HepG2 (cell line): ENCODE measurements around the gene CTNNA3. TPM values are rescaled to one million over a fixed set of nuclear protein-coding genes. Genes with fewer than 3 reads are reported as not detected.

ENCODE experiments used
- ATAC-seq: fragments of 200-7000 bp; cut with Tn5 transposase; 3 replicates; pipeline ENCODE4 v1.9.1; 2020; ENCODE audit warnings: mild to moderate bottlenecking, moderate library complexity
- BruUV-seq: library from RNA; stranded (reverse); fragments of 400-500 nt; replicated peaks from 2 replicates; lab custom pipeline; 2021; lab: Mats Ljungman, UMichigan
- CTCF ChIA-PET: fragments of 300-600 bp; formaldehyde crosslinking; extraction: SDS; loops from one replicate; lab custom pipeline; 2021; ENCODE audit warnings: low total read pairs, inconsistent platforms, low intra/inter-chr PET ratio; lab: Yijun Ruan, JAX
- POLR2A ChIA-PET: fragments of 350-600 bp; sonication (Branson Sonifier 250); formaldehyde crosslinking; loops from one replicate; lab custom pipeline; 2020; ENCODE audit warnings: antibody characterized with exemption, inconsistent platforms; lab: Yijun Ruan, JAX
- DNase-seq: peaks from one replicate; pipeline ENCODE4 v3.0.0-alpha.2; 2015; ENCODE audit warnings: low spot score
- FAIRE-seq: peaks from 3 replicates; lab custom pipeline; 2011; peaks lifted over from hg19 to GRCh38; lab: Jason Lieb, UNC
- H2AFZ ChIP-seq: one replicate; pipeline ENCODE4 v1.6.1; 2011; ENCODE audit warnings: low read length, inconsistent platforms
- H3K27ac ChIP-seq: fragments of 300-600 bp; 3 replicates; pipeline ENCODE4 v1.8.0; 2011; ENCODE audit warnings: mixed run types, mild to moderate bottlenecking, mixed read lengths, low read length, inconsistent platforms; ENCODE audit not compliant: insufficient read depth; ENCODE audit errors: extremely low read length
- H3K27me3 ChIP-seq, 2 experiments: fragments of 200-600 bp in 1 of 2; 2 replicates in 1 of 2; 3 replicates in 1 of 2; pipeline versions ENCODE4 v1.6.0 to v1.8.0; 2011; ENCODE audit warnings: low read length in 2 of 2, mild to moderate bottlenecking in 2 of 2, moderate library complexity in 2 of 2, inconsistent platforms in 1 of 2; ENCODE audit not compliant: insufficient read depth in 2 of 2, control insufficient read depth in 1 of 2
- H3K36me3 ChIP-seq, 2 experiments: fragments of 200-600 bp in 1 of 2; replicated peaks in 1 of 2; 2 replicates in 1 of 2; 3 replicates in 1 of 2; pipeline versions ENCODE4 v1.5.1 to v1.8.0; 2011; ENCODE audit warnings: low read length in 2 of 2, inconsistent platforms in 1 of 2; ENCODE audit not compliant: insufficient read depth in 2 of 2, control insufficient read depth in 1 of 2
- H3K4me1 ChIP-seq: 2 replicates; pipeline ENCODE4 v1.5.1; 2012; ENCODE audit warnings: low read length, inconsistent platforms; ENCODE audit not compliant: insufficient read depth
- H3K4me2 ChIP-seq: 2 replicates; pipeline ENCODE4 v1.6.0; 2011; ENCODE audit warnings: low read depth, low read length, inconsistent platforms
- H3K4me3 ChIP-seq, 3 experiments: fragments of 200-600 bp in 1 of 3; sonication (generic), shearing (Covaris generic) in 1 of 3; replicated peaks in 1 of 3; 2 replicates each; pipeline ENCODE4 v1.5.1; 2011 to 2016; ENCODE audit warnings: low read length in 3 of 3, inconsistent platforms in 2 of 3, low read depth in 2 of 3, mild to moderate bottlenecking in 2 of 3, control low read depth in 1 of 3, mixed read lengths in 1 of 3; ENCODE audit not compliant: insufficient read depth in 1 of 3
- H3K79me2 ChIP-seq: one replicate; pipeline ENCODE4 v1.6.1; 2011; ENCODE audit warnings: low read length, inconsistent platforms; ENCODE audit not compliant: insufficient read depth
- H3K9ac ChIP-seq: 2 replicates; pipeline ENCODE4 v1.6.0; 2011; ENCODE audit warnings: mild to moderate bottlenecking, low read depth, low read length, inconsistent platforms; ENCODE audit not compliant: insufficient read depth
- H3K9me3 ChIP-seq: 2 replicates; pipeline ENCODE4 v1.5.1; 2012; ENCODE audit warnings: mild to moderate bottlenecking, low read length
- H4K20me1 ChIP-seq: 2 replicates; pipeline ENCODE4 v1.6.0; 2011; ENCODE audit warnings: inconsistent platforms, mild to moderate bottlenecking, low read length, moderate library complexity; ENCODE audit not compliant: insufficient read depth
- AGO2 ChIP-seq: fragments of 200-400 bp; formaldehyde crosslinking; optimal IDR thresholded peaks from 2 replicates; pipeline ENCODE3; 2017; ENCODE audit warnings: mild to moderate bottlenecking, low read depth, low read length, moderate library complexity
- CBFB ChIP-seq: sonication (generic); formaldehyde crosslinking; IDR thresholded peaks from 2 replicates; pipeline ENCODE4 v1.4.0; 2020; ENCODE audit warnings: missing genetic modification reagents
- GATAD2A ChIP-seq: IDR thresholded peaks from 2 replicates; pipeline ENCODE4 v1.6.1; 2016
- KLF9 ChIP-seq: IDR thresholded peaks from 2 replicates; pipeline ENCODE4 v1.6.1; 2016; ENCODE audit warnings: low read depth
- NFE2L2 ChIP-seq: fragments of 150-350 bp; IDR thresholded peaks from 2 replicates; pipeline ENCODE4 v1.6.1; 2014; ENCODE audit warnings: low read length
- NFYC ChIP-seq: IDR thresholded peaks from 2 replicates; pipeline ENCODE4 v1.6.1; 2016; ENCODE audit warnings: missing genetic modification reagents, missing compliant biosample characterization
- NONO ChIP-seq, 2 experiments: fragments of 450-650 bp in 1 of 2; sonication (generic) in 1 of 2; formaldehyde crosslinking in 1 of 2; IDR thresholded peaks in 1 of 2; conservative IDR thresholded peaks in 1 of 2; 2 replicates each; pipeline versions ENCODE4 v1.6.1 to v1.8.0; 2017 to 2022; ENCODE audit warnings: mild to moderate bottlenecking in 1 of 2, missing genetic modification reagents in 1 of 2, moderate library complexity in 1 of 2
- RARG ChIP-seq: sonication (generic); formaldehyde crosslinking; IDR thresholded peaks from 2 replicates; pipeline ENCODE4 v1.4.0; 2020; ENCODE audit warnings: low read depth, mild to moderate bottlenecking, missing genetic modification reagents
- RORA ChIP-seq: sonication (generic); formaldehyde crosslinking; IDR thresholded peaks from 2 replicates; pipeline ENCODE4 v1.5.0; 2020; ENCODE audit warnings: mild to moderate bottlenecking, missing genetic modification reagents, moderate library complexity
- ZFAT ChIP-seq: sonication (generic); formaldehyde crosslinking; conservative IDR thresholded peaks from 2 replicates; pipeline ENCODE4 v1.8.1; 2023; ENCODE audit warnings: missing genetic modification reagents, inconsistent platforms
- ZNF160 ChIP-seq: sonication (generic); formaldehyde crosslinking; IDR thresholded peaks from 2 replicates; pipeline ENCODE4 v1.8.0; 2022; ENCODE audit warnings: mild to moderate bottlenecking, inconsistent platforms, missing genetic modification reagents
- ZNF709 ChIP-seq: sonication (generic); formaldehyde crosslinking; IDR thresholded peaks from 2 replicates; pipeline ENCODE4 v1.5.0; 2020; ENCODE audit warnings: mild to moderate bottlenecking, missing genetic modification reagents
- WGBS: methylation state at CpG from one replicate; pipeline ENCODE4 v1.1.6; 2017; ENCODE audit warnings: low lambda C conversion rate; 5-methylcytosine and 5-hydroxymethylcytosine counted together
- in situ Hi-C: cut with HindIII; loops from 2 replicates; pipeline ENCODE4 v1.10.0; 2017; ENCODE audit warnings: low pct_unique_long_range_greater_than_20kb; ENCODE audit not compliant: extremely low pct_ligation_motif_present
- intact Hi-C: fragments of 100-400 bp; cut with micrococcal nuclease; formaldehyde crosslinking; loops from one replicate; pipeline ENCODE4 v1.10.0; 2022; ENCODE audit not compliant: unreplicated experiment
- polyA plus RNA-seq, 8 experiments: library from polyadenylated mRNA; depleted of rRNA in 3 of 8; stranded (reverse) in 7 of 8; unstranded in 1 of 8; fragments of >200 nt; fragmentation: Illumina TruSeq in 4 of 8; extraction: Trizol in 4 of 8; gene quantifications; 2 replicates each; pipeline versions ENCODE4 v1.2.1 to v1.2.3, GENCODE V29; 2011 to 2016; ENCODE audit warnings: low read depth in 4 of 8, missing spikeins in 1 of 8, mixed read lengths in 1 of 8; ENCODE audit not compliant: insufficient read depth in 1 of 8
- total RNA-seq, 5 experiments: library from RNA; depleted of rRNA; stranded (reverse); fragments of >200 nt; fragmentation: Illumina TruSeq; extraction: Trizol; gene quantifications; 2 replicates each; pipeline ENCODE4 v1.2.3, GENCODE V29; 2016; ENCODE audit warnings: low read depth in 1 of 5
- TF ChIP-seq, protein P1 (sequence below): IDR thresholded peaks from 2 replicates; pipeline ENCODE4 v1.6.1; 2012; ENCODE audit warnings: low read length, improper control_type of control experiment
- TF ChIP-seq, protein P2 (sequence below): sonication (generic); formaldehyde crosslinking; IDR thresholded peaks from 2 replicates; pipeline ENCODE4 v1.5.0; 2020; ENCODE audit warnings: missing genetic modification reagents

Gene CTNNA3
- total and polyA plus RNA-seq, 2 of the 13 experiments (the other 11 are each of a cell fraction or from before 2014, with no cell fraction given) = not detected

DNA sequence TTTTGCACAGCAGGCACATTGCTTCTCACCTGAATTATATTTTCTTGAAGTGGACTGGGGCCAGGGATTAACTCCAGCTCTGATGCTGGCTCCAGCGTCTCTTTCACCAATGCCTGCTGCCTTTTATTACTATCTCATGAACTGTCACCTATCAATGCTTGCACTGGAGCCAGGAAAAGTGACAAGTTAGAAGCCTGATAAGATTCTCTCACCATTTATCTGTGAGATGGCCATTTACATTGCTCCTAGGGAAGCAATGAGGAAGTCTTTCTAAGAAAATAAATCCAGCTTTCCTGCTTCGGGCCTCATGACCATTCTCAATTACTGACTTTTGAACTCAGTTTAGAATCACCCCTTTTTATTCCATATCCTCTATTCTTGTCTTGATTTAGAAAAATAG, 818.6 kb downstream of the CTNNA3 start:
- Histone ChIP-seq H3K9ac (no peak overlapping the region), H3K9me3 (no peaks in the 10 kb centered on the region), H3K27me3 (no peaks in the 10 kb centered on the region), H3K36me3 (no peaks in the 10 kb centered on the region), H3K4me2 (no peak overlapping the region), H3K4me1 (no peaks in the 10 kb centered on the region), H2AFZ (no peak overlapping the region), H3K79me2 (no peaks in the 10 kb centered on the region), H3K4me3 (no peak overlapping the region), H3K27ac (no peak overlapping the region), H4K20me1 (no peaks in the 10 kb centered on the region)
- FAIRE-seq = no peak
- intact Hi-C loops (no loop called here), in situ Hi-C loops (no loop called here)
- TF ChIP-seq NONO (IDR thresholded peaks at IDR 0.05) (no peak), NONO (CRISPR knock-in tag; conservative IDR thresholded peaks at IDR 0.05) (no peak), RARG (CRISPR knock-in tag) (no peak), NFE2L2 (no peak), ZFAT (CRISPR knock-in tag) (no peak)
- no peak for DNase-seq
- POLR2A ChIA-PET = no interaction called here
- 0% methylated on average over 2 of the region's 2 CpGs for WGBS
- CTCF ChIA-PET = no interaction called here
- ATAC-seq = no peak
- BruUV-seq = no TSS peak

DNA sequence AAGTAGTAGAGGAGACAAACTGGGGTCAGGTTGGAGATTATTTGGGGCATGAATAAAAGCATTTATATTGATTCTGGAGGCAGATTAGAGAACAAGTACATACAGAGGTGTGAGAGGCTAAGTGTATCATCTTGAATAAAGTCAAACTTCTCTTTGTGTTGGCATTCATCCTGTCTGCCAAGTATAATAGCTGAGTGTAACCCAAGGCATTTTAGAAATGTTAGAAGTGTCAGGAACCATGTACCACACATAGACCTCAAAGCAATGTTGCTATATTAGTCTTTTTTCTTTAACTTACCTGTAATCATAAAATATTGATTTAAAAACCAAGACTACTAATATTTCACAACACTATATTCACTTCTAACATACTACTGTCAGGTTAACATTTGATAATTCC, 826.4 kb downstream of the CTNNA3 start:
- Histone ChIP-seq H3K79me2 (no peaks in the 10 kb centered on the region), H4K20me1 (no peaks in the 10 kb centered on the region), H3K27ac (no peak overlapping the region), H3K9me3 (no peaks in the 10 kb centered on the region), H3K4me3 (no peak overlapping the region), H3K4me2 (no peak overlapping the region), H3K36me3 (no peaks in the 10 kb centered on the region), H3K9ac (no peak overlapping the region), H3K27me3 (no peaks in the 10 kb centered on the region), H2AFZ (no peak overlapping the region), H3K4me1 (no peaks in the 10 kb centered on the region)
- in situ Hi-C loops = no loop called here
- BruUV-seq = no TSS peak
- CTCF ChIA-PET = no interaction called here
- DNase-seq (no peak), ATAC-seq (no peak), FAIRE-seq (no peak)
- POLR2A ChIA-PET = no interaction called here
- TF ChIP-seq GATAD2A (CRISPR knock-in tag) (no peak), CBFB (CRISPR knock-in tag) (no peak), RORA (CRISPR knock-in tag) (no peak), ZNF160 (CRISPR knock-in tag) (no peak), ZNF709 (CRISPR knock-in tag) (no peak), KLF9 (CRISPR knock-in tag) (no peak), AGO2 (no peak), NFYC (CRISPR knock-in tag) (no peak)
- TF ChIP-seq, protein P1, sequence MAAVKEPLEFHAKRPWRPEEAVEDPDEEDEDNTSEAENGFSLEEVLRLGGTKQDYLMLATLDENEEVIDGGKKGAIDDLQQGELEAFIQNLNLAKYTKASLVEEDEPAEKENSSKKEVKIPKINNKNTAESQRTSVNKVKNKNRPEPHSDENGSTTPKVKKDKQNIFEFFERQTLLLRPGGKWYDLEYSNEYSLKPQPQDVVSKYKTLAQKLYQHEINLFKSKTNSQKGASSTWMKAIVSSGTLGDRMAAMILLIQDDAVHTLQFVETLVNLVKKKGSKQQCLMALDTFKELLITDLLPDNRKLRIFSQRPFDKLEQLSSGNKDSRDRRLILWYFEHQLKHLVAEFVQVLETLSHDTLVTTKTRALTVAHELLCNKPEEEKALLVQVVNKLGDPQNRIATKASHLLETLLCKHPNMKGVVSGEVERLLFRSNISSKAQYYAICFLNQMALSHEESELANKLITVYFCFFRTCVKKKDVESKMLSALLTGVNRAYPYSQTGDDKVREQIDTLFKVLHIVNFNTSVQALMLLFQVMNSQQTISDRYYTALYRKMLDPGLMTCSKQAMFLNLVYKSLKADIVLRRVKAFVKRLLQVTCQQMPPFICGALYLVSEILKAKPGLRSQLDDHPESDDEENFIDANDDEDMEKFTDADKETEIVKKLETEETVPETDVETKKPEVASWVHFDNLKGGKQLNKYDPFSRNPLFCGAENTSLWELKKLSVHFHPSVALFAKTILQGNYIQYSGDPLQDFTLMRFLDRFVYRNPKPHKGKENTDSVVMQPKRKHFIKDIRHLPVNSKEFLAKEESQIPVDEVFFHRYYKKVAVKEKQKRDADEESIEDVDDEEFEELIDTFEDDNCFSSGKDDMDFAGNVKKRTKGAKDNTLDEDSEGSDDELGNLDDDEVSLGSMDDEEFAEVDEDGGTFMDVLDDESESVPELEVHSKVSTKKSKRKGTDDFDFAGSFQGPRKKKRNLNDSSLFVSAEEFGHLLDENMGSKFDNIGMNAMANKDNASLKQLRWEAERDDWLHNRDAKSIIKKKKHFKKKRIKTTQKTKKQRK = no peak
- TF ChIP-seq, protein P2, sequence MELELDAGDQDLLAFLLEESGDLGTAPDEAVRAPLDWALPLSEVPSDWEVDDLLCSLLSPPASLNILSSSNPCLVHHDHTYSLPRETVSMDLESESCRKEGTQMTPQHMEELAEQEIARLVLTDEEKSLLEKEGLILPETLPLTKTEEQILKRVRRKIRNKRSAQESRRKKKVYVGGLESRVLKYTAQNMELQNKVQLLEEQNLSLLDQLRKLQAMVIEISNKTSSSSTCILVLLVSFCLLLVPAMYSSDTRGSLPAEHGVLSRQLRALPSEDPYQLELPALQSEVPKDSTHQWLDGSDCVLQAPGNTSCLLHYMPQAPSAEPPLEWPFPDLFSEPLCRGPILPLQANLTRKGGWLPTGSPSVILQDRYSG (CRISPR knock-in tag) = no peak
- intact Hi-C loops = no loop called here
